Glomerular visceral epithelial cell (primary cell): ENCODE data around the gene ATP2B2.

Experiments
- DNase-seq: peaks from one replicate; pipeline ENCODE4 v3.0.0-alpha.2; 2016; ENCODE audit errors: extremely low spot score

ATP2B2 gene

DNA sequence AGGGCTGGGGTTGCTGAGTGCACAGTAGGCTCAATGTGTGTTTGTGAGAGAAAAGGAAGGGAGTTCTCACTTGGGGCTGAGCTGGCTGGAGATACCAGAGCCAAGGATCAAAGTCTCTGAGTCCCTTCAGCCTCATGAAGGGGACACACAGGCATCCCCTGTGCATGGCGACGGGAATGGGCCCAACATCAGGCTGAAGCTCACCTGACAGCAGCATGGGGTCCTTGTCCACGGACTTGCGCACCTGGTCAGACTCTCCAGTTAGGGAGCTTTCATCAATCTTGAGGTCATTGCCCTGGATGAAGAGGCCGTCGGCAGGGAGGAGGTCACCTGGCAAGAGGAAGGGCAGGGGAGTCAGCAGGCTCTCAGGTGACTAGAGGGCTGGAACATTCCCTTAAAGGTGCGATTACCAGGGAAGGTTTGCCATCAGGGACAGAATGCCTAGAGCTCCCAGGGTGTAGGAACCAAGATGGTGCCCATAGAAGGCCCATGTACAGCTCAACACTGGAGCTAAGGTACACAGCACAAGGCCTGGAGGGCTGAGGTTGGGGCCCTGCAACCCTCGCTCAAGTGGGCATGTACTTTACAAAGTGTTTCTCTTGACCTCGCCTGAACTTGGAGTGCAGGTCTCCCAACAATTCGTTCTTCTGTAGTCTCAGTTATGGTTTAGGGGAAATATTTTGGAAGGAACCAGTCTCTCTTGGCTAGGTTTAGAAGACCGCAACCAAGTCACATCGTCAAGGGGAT, 104.5 kb downstream of the ATP2B2 start:
- DNase-seq = no peak

DNA sequence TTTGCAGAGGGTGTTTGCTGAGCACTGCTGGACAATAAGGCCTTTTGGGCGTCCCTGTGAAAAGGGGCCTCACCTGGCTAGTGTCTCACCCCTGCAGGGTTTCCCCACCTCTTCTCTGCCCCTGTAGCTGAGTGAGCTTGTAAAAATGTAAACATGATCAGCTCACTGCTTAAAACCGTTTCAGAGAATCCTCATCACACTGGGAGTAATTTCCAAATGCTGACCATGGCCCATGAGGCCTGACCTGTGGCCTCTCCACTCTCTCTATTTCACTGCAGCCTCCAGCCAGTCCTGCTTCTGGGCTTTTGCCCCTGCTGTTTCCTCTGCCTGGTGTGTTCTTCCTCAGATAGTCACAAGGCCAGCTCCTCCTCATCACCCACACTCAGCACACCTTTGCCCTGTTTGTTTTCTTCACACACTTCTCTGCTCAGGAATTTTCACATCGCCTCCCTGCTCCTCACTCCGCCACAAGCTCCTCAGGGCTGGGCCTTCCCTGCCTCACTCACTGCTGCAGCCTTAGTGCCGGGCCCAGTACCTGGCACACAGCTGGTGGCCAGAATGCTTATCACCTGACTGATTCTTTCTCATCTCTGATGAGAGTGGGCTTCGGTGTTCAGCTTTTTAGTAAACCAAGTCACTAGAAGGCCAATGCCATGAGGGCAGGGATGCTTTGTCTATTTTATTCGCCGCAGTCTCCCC, 105.2 kb downstream of the ATP2B2 start:
- DNase-seq = no peak

DNA sequence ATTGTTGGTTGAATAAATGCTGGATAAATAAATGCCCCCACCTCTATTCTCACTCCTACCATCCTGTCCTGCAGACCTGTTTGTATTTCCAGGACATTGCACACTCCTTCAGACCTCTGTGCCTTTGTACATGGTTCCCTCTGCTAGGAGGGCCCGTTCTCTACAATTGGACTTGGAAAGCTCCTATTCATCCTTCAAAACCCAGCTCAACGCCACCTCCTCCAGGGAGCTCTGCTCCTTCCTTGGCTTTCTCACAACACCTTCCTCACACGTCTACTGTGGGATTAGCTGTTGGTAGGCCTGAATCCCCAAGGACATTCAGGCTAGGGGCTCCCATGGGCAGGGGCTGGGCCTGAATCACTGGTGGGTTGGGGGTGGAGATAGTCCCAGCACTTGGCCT, 105.8 kb downstream of the ATP2B2 start:
- no peak for DNase-seq

DNA sequence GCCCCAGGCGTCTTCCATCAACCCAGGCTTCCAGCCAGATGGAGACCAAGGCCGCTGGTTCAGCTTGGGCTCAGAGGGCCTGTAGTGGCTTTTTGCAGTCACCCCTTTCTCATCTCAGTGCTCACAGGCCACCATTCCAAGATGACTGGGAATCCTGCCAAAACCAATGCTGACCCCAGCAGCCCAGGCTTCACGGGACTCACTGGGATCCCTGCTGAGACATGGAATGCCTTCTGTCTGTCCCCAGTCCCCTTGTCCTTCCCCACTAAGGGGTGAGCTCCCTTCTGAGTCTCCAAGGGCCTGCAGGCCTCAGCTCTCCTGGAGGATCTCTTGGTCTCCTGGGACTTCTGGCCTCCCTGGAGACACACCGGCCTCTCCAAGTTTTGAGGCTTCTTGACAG, 107.0 kb downstream of the ATP2B2 start:
- no peak for DNase-seq

DNA sequence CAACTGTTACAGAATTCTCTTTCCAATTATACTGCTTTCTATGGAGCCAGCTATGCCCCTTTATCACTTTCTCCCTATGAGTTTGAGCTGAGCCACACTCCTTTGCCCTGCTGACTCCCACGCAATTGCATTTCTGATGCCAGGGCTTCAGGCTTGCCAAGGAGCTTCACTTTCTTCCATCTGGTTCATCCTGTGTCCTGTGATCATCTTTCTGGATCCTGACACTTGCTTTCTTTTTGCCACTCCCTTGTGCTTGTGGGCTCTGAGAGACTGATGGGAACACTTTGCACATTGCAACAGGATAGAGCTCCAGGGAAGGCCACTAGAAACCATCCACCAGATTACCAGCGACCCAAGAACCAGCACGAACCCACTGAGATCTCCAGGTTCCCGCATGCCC, 107.5 kb downstream of the ATP2B2 start:
- no peak for DNase-seq

DNA sequence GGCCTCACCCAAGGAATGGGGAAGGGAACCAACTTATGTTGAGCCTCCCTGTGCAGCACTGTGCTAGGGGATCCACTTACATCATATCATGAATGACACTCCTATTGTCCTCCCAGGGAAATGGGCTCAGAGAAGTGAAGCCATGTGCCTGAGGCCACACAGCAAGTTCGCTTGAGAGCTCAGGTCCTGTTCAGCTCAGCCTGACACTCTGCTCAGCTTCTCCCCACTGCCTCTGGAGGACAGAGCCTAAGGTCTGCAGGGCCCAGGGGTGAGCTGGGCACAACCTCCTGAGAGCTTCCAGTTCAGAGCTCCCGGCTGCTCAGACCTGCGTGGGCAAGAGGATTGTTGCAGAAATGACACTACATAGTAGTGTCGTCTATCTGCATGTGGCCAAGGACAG, 108.5 kb downstream of the ATP2B2 start:
- DNase-seq = no peak

DNA sequence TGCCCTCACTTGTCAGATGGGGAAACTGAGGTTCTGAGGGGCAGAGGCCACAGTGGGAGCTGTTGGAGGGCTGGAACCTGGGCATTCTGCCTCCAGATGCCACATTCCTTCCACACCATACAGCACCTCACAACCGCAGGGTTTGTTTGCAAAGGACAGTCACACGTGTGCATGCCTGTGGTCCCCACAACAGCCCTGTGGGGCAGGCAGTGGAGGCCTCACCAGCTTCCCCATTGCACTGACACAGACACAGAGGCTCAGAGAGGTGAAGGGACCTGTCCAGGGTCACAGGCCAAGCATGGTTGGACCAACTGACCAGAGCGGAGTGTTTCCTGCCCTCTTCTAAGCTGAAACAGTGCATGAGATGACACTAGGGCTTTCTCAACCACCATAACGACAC, 109.3 kb downstream of the ATP2B2 start:
- no peak for DNase-seq

DNA sequence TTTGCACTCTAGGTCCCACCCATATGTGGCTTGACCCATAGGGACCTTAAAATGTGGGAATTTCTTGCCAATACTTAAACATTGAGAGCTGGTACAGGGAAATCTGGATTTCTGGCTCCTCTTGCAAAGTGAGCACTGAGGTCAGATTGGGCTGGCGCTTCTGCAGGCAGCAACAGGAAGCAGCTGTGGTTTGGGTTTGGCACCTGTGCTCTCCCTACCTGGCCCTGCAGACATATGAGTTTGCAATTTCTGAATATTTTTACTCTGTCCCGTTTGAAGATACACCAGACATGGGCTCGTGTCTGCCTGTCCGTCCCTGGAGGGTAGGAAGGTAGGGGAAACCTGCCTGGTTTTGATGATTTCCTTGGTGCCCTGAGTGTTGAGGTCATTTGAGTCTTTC, 109.7 kb downstream of the ATP2B2 start:
- no peak for DNase-seq

DNA sequence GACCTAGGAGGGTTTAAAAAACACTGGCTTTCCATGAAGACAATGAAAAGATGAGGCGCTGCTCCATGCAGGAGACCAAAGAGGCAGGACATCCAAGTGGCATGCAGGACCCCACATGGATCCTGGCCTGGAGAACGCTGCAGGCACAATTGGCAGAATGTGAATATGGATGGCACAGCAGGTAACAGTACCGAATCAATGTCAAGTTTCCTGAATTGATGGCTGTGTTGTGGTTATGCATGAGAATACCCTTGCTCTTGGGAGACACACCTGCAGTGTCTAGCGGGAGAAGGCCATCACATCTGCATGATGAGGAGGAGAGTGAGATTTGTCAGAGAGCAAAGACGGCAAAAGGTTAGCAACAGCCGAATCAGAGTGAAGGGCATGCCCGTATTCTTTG, 110.2 kb downstream of the ATP2B2 start:
- no peak for DNase-seq

DNA sequence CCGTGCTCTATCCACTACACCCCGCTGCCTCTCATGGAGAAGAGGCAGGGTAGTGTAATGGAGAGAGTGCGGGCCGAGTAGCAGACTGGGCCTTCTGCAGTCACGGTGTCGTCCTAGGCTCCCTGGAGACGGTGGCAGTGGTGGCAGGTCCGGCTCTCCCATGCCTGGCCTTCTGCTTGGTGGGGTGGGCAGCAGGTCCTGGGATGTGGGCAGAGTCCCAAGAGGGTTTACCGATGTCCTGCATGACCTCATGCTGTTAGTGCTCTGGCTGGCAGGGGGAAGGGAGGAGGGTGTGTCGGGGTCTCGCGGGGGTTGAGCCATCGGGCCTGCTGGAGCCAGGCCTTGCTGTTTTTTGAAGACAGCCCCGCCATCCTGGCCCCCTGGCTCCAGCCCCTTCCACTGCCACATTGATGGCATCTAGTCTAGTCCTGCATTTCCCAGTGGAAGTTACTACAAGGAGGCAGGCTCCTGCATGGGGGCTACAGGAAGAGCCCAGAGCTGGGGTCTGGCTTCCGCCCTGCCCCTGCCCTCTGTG, 110.8 kb downstream of the ATP2B2 start:
- DNase-seq = no peak

DNA sequence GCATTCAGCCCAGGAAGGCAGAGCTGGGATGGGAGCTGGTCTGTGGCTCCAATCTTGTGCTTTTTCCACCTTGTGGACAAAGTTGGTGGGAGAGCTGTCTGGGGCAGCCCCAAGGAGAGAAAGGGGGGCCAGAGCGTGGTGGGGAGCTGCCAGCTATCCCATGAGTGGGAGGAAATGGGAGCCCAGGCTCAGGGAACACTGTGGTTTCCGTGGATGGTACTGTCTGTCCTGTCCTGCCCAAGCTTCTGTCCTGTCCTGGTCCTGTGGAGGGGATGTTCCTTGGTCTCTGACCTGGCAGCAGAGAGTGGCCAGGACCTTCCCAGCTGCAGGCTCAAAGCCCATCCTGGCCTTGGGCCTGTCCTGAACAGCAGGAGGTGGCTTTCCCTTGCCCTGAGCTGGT, 111.9 kb downstream of the ATP2B2 start:
- DNase-seq = no peak

DNA sequence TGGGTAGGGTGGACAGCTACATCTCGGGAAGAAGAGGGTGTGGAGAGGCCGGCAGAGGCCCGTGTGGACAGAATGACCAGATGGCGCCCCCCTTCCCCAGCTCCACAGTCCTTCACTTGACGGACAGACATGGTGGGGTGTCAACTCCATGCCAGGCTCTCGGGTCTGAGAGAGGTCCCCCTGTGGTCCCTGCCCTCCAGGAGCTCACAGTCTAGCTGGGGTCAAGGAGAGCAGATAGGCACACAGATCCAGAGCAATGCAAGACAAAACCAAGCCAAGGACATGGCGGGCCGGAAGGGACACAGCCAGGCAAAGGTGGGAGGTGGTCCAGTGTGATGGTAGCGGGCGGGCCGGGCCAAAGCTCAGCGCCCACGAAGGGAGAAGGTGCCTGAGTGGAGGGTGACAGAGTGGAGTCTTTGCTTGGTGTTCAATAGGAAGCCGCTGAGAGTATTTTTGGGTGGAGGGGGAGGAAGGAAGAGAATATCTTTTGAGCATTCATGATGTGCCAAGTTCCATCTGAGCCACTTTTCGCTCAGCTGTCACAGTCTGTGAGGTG, 112.4 kb downstream of the ATP2B2 start:
- DNase-seq = no peak

DNA sequence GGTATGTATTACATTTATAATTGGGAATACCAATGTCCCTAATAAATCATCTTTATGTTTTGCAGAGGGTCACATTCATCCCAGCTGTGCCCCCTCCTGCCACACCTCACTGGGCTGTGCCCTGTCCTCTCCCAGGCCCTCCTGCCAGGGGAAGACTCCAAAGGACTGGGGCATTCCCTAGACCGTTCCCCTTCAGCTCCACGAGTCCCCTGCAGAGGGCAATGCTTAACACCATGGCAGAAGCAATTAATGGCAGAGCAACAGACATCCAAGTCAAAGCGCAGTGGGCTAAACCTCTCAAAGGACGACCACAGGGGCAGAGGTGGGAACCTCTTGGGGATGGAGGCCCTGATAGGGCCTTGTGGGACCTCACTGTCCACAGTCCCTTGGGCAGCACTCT, 113.1 kb downstream of the ATP2B2 start:
- DNase-seq = no peak

DNA sequence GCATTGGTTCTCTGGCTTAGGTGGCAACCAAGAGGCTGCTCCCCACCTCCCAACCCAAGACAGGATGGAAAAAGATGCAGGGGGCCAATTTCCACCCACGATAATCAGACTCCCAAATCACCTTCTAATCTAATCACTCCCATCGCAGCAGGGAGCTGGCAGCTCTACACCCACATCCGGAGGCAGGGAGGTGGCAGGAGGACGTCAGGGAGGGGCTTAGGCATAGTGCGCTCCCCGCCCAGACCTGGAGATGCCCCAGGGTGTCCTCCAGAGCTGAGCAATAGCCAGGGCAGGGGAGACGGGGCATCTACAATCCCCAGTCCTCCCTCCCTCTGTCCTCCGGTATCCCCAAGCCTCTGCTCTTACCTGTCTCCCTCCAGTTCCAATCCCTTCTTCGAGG, 114.0 kb downstream of the ATP2B2 start:
- DNase-seq = no peak

DNA sequence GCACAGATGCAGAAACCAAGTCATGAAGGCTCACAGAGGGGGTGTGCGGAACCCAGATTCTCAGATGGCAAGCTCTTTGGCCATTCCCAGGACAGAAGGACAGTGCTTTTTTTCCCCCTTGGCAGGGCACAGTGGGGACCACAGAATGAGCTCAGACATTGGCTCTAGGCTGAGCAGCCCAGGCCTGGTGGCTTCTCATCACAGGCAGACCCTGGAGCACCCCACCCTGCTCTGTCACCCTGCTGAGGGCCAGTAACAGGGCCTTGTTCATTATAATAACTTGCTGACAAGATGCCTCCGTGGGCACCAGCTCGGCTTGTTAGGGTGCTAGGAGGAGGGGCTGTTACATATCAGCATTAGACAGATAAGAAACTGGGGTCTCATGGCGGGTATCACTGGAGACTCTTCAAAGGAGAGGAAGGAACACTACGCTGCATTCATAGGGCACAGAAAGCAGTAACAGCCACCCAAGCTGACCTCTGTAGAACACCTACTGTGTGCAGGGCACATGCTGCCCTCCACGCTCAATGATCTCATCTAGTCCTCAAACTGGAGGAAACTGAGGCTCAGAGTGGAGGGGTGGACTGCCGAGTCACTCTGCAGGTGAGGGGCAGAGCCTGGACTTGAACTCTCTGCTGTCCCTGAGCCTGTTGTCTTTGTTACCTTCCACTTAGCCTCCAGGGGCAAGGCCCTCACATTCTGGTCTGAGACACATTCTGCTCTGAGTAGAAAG, 114.6 kb downstream of the ATP2B2 start:
- no peak for DNase-seq

DNA sequence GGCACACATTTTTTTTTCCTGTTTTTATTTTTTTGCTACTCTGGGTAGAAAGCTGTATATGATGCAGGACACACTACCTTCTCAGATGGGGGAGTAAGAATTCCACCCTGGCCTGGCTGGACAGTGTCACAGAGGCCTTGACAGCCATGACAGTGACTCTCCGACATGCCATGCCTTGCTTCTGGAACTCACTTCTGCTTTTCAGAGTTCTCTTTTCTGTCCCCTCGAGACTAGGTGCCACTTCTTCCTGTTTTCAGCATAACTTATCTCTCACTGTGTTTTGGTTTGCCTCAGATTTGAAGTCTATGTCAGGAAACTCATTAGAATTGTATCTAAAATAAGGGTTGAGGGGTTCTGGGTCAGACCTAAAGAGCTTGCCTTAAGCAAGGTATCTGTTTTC, 115.4 kb downstream of the ATP2B2 start:
- no peak for DNase-seq

DNA sequence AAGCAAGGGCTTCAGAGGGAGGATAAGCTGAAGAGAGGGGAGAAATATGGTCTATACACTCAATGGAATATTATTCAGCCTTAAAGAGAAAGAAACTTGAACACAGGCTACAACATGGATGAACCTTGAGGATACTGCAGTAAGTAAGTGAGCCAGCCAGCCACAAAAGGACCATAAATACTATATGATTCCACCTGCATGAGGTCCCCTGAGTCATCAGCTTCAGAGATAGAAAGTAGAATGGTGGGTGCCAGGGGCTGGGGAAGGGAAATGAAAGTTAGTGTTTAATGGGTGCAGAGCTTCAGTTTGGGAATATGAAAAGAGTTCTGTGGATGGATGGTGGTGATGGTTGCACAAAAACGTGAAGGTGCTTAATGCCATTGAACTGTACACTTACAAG, 116.0 kb downstream of the ATP2B2 start:
- no peak for DNase-seq

DNA sequence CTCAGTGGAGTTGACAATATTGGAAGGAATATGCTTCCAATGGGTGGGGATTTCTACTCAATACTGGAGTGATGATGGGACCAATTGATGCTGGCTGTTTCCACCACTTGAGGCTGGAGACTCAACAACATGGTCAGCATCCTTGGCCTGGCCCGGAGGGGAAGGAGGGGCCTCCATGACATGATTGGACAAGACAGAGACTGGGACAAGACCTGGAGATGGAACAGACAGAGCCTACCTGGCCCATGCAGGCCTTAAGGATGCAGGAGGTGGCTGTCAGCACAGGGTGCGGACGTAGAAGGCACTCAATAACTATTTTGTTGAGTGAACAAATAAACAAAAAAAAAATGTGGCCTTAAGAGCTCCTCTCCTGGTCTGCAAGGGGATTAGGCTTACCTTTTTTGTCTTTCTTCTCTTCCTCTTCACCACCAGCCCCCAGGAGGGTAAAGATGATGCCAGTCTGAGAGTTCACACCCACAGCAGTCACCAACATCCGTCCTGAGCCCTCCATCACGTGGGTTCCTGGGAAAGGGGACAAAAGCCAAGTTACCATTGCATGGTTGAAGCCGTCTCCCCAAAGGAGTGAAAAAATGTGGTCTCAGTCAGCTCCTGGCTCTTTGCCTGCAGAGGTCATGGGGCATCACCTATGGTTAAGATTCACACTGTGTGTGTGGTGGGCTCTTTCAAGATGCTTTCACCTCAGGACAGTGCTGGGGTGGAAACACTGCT, 117.3 kb downstream of the ATP2B2 start:
- no peak for DNase-seq

DNA sequence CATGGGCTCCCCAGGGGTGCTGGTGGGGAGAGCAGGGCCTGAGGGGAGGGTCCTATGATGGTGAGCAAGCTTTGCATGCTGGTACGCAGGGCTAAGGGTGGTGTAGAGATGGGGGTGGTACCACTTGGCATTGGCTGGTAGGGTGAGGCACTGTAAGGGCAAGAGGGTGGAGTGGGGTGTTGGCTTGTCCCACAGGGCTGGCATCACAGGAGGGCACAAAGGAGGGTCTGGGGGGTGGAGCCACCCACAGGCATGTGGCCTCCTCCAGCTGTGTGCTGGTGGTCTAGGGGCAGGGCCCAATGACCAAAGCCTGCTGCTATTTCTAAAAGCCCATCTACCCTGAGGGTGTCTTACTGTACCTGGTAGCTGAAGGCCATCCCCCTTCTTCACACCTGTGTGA, 119.3 kb downstream of the ATP2B2 start:
- no peak for DNase-seq

DNA sequence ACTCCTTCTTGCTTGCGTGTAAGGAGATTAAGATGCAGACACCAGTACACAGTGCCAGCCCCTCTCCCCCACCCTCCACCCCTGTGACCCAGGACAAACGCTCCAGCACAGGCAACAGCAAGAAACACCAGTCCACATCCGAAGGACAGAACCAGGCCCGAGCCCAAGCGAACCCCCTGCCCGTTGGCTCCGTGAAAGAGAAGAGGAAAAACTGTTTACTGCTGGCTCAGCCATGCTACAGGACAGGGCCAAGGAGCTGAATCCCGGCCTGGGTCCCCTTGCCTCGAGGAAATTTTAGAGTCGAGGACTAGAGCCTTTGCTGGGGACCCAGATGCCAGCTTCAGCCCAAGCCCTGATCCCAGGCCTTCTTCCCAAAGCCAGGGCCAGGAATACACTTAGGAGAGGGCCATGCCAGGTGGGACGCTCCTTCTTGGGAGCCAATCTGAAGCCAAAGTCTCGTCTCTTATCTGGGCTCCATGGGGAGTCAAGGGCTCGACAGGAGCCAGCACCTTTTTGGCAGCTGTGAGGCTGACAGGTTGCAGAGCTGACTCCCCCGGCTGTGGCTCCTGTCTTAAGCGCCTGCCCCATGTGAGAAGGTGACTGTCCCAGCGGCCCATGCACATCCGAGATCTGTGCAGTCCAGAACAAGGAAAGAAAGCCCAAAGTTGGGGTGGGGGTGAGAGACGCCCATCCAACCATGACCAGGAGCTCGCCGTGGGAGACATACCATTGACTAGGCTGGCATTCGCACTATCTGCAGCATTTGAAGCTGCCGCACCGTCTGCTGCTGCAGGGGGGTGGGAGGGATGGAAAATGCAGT, 120.6 kb downstream of the ATP2B2 start:
- DNase-seq = no peak

DNA sequence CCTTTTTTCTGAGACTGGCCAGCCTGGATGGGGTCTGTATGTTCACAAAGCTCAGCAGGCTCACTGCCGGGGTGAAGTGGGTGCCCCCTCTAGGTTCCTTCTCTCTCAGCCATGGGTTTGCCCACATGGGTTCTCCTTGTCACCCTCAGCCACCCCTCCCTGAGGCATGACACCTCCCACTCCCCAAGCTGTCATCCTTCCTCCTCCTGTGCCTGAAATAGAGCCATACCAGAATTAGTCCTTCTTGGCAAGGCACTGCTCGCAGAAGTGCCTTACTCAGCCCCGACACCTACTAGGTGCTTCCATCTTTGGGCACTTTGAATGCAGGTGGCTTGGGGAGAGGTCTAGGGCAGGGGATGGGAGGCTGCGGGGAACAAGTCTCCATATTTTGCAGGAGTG, 121.5 kb downstream of the ATP2B2 start:
- no peak for DNase-seq
